22Rv1 (cell line): ENCODE results near the gene HTR2C.

Experiments used
- CTCF ChIP-seq: fragments of 450-650 bp; IDR thresholded peaks from 2 replicates; pipeline ENCODE4 v1.5.1; 2017; ENCODE audit warnings: mild to moderate bottlenecking
- ZFX ChIP-seq: fragments of 450-650 bp; IDR thresholded peaks from 2 replicates; pipeline ENCODE4 v1.6.1; 2017; ENCODE audit warnings: antibody characterized with exemption, borderline replicate concordance

GRCh38 chrX:114584983-114585842 lies 1.3 kb downstream of the HTR2C start:
- TF ChIP-seq CTCF: no peak
- TF ChIP-seq ZFX: no peak
